HG03521 (cell line): ENCODE measurements around the gene UBE2N.
"Not testable (repeated sequence)": the region's sequence is repeated elsewhere in the genome, so short reads cannot be mapped to it uniquely, and the experiment has no call there.

Experiments
- ATAC-seq: cut with Tn5 transposase; IDR thresholded peaks from one replicate; pipeline ENCODE4 v1.9.1; 2021; ENCODE audit warnings: mild to moderate bottlenecking, moderate library complexity; ENCODE audit not compliant: unreplicated experiment

The UBE2N gene

GRCh38 chr12:93415723-93416464 lies 25.9 kb downstream of the UBE2N start:
- ATAC-seq = no peak

GRCh38 chr12:93413064-93413463 lies 28.7 kb downstream of the UBE2N start:
- ATAC-seq = no peak

- not testable (repeated sequence) for ATAC-seq
Observed at GRCh38 chr12:93412396-93412795, 29.4 kb downstream of the UBE2N start.

- not testable (repeated sequence) for ATAC-seq
Observed at GRCh38 chr12:93411060-93411459, 30.7 kb downstream of the UBE2N start.

- not testable (repeated sequence) for ATAC-seq
Observed at GRCh38 chr12:93409343-93410187, 32.2 kb downstream of the UBE2N start.

- ATAC-seq = no peak
Observed at GRCh38 chr12:93408813-93409212, 32.9 kb downstream of the UBE2N start.

GRCh38 chr12:93407963-93408283 lies 33.8 kb downstream of the UBE2N start:
- no peak for ATAC-seq

GRCh38 chr12:93407054-93407962 lies 34.4 kb downstream of the UBE2N start:
- ATAC-seq = no peak

GRCh38 chr12:93404961-93405849 lies 36.5 kb downstream of the UBE2N start:
- no peak for ATAC-seq

- no peak for ATAC-seq
Observed at GRCh38 chr12:93403988-93404803, 37.6 kb downstream of the UBE2N start.

- no peak for ATAC-seq
Observed at GRCh38 chr12:93402333-93403311, 39.1 kb downstream of the UBE2N start.

- ATAC-seq = peak; percentile 83
Observed at GRCh38 chr12:93399183-93399863, 42.4 kb downstream of the UBE2N start.

- no peak for ATAC-seq
Observed at GRCh38 chr12:93397412-93397811, 44.3 kb downstream of the UBE2N start.

- ATAC-seq = no peak
Observed at GRCh38 chr12:93393425-93393824, 48.3 kb downstream of the UBE2N start.

GRCh38 chr12:93390549-93391297 lies 51.0 kb downstream of the UBE2N start:
- ATAC-seq = no peak

- ATAC-seq = no peak
Observed at GRCh38 chr12:93390031-93390430, 51.7 kb downstream of the UBE2N start.

GRCh38 chr12:93387780-93388179 lies 54.0 kb downstream of the UBE2N start:
- ATAC-seq = no peak
